Measurements from ENCODE around the gene SMTNL1. TPM values are rescaled to one million over a fixed set of nuclear protein-coding genes. Genes with fewer than 3 reads are reported as not detected.
A peak's percentile ranks its signal among the peaks of the same experiment; 100 is the strongest.

SMTNL1 gene
- total and polyA plus RNA-seq, 9 of the 15 experiments (the other 6 are each of a cell fraction or from before 2014, with no cell fraction given): not detected

DNA sequence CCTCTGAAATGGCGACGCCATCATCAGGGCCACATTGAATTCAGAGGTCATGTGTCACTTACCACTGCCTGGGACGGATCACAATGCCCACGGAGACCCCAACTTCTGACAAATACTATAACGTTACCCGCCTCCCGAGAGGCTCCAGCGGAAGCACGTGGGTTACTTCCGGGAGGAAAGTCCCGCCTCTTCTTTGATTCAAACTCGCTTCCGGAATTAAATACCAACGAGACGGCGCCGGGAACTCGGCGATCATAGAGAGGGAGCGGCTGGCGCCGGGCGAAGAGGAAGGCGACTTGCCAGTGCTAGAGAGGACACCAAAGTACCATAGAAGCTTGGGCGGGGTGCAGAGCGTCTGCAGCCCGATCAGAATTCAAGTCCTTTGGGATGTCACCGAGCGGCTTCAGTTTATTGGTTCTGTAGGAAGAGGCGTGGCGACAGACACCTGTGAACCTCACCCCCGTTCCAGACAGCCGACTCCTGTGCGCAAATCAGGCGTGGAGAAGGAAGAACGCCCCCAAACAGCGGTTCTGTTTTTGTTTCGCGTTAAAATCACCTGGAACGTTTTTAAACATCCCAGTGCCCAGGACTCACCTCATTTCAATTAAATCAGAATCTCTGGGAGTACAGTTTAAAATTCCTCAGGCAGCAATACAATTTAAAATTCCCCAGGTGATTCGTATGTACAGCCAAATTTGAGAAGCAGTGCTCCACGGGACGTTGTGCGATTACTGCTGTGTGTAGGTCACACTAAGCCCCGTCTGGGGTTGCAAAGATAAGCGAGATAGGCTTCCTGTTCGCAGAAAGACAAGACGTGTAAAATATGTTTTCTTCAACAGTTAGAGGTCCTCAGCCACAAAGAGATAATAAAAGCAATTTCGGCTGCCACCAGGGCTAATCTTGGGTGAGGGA, 6.5 kb upstream of the SMTNL1 start, which contains the start of gene TIMM10 (continued):
- TF ChIP-seq ZNF175 (CRISPR knock-in tag; IDR thresholded peaks at IDR 0.05; ENCODE audit: low read depth): peak; percentile 57; the same call in 1 of the 2 replicates
- peak; percentile 95 for TF ChIP-seq TEAD4 (IDR thresholded peaks at IDR 0.05; ENCODE audit: low read length)
- TF ChIP-seq TEAD4 (CRISPR knock-in tag; IDR thresholded peaks at IDR 0.05; ENCODE audit: borderline replicate concordance): no peak
- TF ChIP-seq ZBED1 (IDR thresholded peaks at IDR 0.05): no peak
- TF ChIP-seq CLOCK (CRISPR knock-in tag; IDR thresholded peaks at IDR 0.05; ENCODE audit: borderline replicate concordance): no peak
- TF ChIP-seq, protein P1, sequence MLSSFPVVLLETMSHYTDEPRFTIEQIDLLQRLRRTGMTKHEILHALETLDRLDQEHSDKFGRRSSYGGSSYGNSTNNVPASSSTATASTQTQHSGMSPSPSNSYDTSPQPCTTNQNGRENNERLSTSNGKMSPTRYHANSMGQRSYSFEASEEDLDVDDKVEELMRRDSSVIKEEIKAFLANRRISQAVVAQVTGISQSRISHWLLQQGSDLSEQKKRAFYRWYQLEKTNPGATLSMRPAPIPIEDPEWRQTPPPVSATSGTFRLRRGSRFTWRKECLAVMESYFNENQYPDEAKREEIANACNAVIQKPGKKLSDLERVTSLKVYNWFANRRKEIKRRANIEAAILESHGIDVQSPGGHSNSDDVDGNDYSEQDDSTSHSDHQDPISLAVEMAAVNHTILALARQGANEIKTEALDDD (IDR thresholded peaks at IDR 0.05): no peak
- no peak for TF ChIP-seq ZC3H4 (CRISPR knock-in tag; IDR thresholded peaks at IDR 0.05; ENCODE audit: borderline replicate concordance)
- no peak for TF ChIP-seq BRF1 (IDR thresholded peaks at IDR 0.05; ENCODE audit: borderline replicate concordance, extremely low read depth, insufficient read length)
- TF ChIP-seq ZNF347 (CRISPR knock-in tag; IDR thresholded peaks at IDR 0.05; ENCODE audit: low read depth): no peak
- no peak for TF ChIP-seq ZNF695 (CRISPR knock-in tag; IDR thresholded peaks at IDR 0.05)
- TF ChIP-seq KHSRP (IDR thresholded peaks at IDR 0.05): no peak
- TF ChIP-seq PTTG1 (tag; IDR thresholded peaks at IDR 0.05; ENCODE audit: low read depth): no peak
- TF ChIP-seq MLLT1 (IDR thresholded peaks at IDR 0.05): 0 out of 4 replicates have a peak, but pooled peaks of 1 of the 2 experiments have one; percentile 10
- TF ChIP-seq FOXM1 (IDR thresholded peaks at IDR 0.05; ENCODE audit: low read depth): peak; percentile 81
- 0 out of 2 replicates have a peak, but pooled peaks have one; percentile 32 for TF ChIP-seq FOXM1 (CRISPR knock-in tag; IDR thresholded peaks at IDR 0.05; ENCODE audit: low read depth)
- TF ChIP-seq, protein P2, sequence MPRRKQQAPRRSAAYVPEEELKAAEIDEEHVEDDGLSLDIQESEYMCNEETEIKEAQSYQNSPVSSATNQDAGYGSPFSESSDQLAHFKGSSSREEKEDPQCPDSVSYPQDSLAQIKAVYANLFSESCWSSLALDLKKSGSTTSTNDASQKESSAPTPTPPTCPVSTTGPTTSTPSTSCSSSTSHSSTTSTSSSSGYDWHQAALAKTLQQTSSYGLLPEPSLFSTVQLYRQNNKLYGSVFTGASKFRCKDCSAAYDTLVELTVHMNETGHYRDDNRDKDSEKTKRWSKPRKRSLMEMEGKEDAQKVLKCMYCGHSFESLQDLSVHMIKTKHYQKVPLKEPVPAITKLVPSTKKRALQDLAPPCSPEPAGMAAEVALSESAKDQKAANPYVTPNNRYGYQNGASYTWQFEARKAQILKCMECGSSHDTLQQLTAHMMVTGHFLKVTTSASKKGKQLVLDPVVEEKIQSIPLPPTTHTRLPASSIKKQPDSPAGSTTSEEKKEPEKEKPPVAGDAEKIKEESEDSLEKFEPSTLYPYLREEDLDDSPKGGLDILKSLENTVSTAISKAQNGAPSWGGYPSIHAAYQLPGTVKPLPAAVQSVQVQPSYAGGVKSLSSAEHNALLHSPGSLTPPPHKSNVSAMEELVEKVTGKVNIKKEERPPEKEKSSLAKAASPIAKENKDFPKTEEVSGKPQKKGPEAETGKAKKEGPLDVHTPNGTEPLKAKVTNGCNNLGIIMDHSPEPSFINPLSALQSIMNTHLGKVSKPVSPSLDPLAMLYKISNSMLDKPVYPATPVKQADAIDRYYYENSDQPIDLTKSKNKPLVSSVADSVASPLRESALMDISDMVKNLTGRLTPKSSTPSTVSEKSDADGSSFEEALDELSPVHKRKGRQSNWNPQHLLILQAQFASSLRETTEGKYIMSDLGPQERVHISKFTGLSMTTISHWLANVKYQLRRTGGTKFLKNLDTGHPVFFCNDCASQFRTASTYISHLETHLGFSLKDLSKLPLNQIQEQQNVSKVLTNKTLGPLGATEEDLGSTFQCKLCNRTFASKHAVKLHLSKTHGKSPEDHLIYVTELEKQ (CRISPR knock-in tag; IDR thresholded peaks at IDR 0.05): no peak
- TF ChIP-seq ZNF431 (CRISPR knock-in tag; IDR thresholded peaks at IDR 0.05): no peak; the same call in 1 of the 2 replicates
- TF ChIP-seq ZSCAN29 (IDR thresholded peaks at IDR 0.05): no peak
- TF ChIP-seq ZNF282 (CRISPR knock-in tag; IDR thresholded peaks at IDR 0.05): no peak
- TF ChIP-seq ZNF778 (CRISPR knock-in tag; IDR thresholded peaks at IDR 0.05): no peak

Measured in K562 (cell line).